NB4 (cell line): Measurements from ENCODE around the gene NRBP1.
A peak's percentile ranks its signal among the peaks of the same experiment; 100 is the strongest.

Experiments
- DNase-seq: peaks from one replicate; pipeline ENCODE4 v3.0.0; 2010; ENCODE audit warnings: low read depth
- H3K4me3 ChIP-seq: one replicate; pipeline ENCODE4 v1.5.1; 2011; ENCODE audit warnings: mild to moderate bottlenecking, low read depth, low read length, moderate library complexity
- MYC ChIP-seq: IDR thresholded peaks from 2 replicates; pipeline ENCODE4 v1.6.1; 2011; ENCODE audit warnings: low read depth, low read length
- POLR2A ChIP-seq: IDR thresholded peaks from 2 replicates; pipeline ENCODE4 v1.6.1; 2011; ENCODE audit warnings: mild to moderate bottlenecking; ENCODE audit not compliant: insufficient read length; ENCODE audit errors: extremely low read depth
- TF ChIP-seq, protein P1 (sequence below): IDR thresholded peaks from 2 replicates; pipeline ENCODE4 v1.6.1; 2011; ENCODE audit warnings: low read depth, low read length
- TF ChIP-seq, protein P2 (sequence below): IDR thresholded peaks from one replicate; pipeline ENCODE4 v1.5.1; 2012; ENCODE audit warnings: low read depth, low read length

NRBP1 gene

GRCh38 chr2:27431395-27431794 lies 3.0 kb downstream of the NRBP1 start:
- TF ChIP-seq MYC = no peak
- TF ChIP-seq, protein P1, sequence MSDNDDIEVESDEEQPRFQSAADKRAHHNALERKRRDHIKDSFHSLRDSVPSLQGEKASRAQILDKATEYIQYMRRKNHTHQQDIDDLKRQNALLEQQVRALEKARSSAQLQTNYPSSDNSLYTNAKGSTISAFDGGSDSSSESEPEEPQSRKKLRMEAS = no peak
- TF ChIP-seq, protein P2, sequence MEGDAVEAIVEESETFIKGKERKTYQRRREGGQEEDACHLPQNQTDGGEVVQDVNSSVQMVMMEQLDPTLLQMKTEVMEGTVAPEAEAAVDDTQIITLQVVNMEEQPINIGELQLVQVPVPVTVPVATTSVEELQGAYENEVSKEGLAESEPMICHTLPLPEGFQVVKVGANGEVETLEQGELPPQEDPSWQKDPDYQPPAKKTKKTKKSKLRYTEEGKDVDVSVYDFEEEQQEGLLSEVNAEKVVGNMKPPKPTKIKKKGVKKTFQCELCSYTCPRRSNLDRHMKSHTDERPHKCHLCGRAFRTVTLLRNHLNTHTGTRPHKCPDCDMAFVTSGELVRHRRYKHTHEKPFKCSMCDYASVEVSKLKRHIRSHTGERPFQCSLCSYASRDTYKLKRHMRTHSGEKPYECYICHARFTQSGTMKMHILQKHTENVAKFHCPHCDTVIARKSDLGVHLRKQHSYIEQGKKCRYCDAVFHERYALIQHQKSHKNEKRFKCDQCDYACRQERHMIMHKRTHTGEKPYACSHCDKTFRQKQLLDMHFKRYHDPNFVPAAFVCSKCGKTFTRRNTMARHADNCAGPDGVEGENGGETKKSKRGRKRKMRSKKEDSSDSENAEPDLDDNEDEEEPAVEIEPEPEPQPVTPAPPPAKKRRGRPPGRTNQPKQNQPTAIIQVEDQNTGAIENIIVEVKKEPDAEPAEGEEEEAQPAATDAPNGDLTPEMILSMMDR = no peak
- DNase-seq = peak; percentile 33
- H3K4me3 ChIP-seq = no peak overlapping the region

GRCh38 chr2:27435628-27436027 lies 7.2 kb downstream of the NRBP1 start:
- TF ChIP-seq, protein P1 = no peak
- TF ChIP-seq MYC = no peak
- TF ChIP-seq, protein P2 = no peak
- no peak for TF ChIP-seq POLR2A

GRCh38 chr2:27441226-27441926 lies 12.9 kb downstream of the NRBP1 start:
- DNase-seq = no peak
- H3K4me3 ChIP-seq = no peak overlapping the region
- TF ChIP-seq, protein P1 = no peak
- TF ChIP-seq MYC = no peak
- TF ChIP-seq, protein P2 = no peak
- no peak for TF ChIP-seq POLR2A

More at GRCh38 chr2:27435628-27436027, 7.2 kb downstream of the NRBP1 start:
- H3K4me3 ChIP-seq = no peak overlapping the region
- DNase-seq = no peak

- no peak for DNase-seq
- TF ChIP-seq POLR2A (no peak), MYC (no peak)
- H3K4me3 ChIP-seq = no peak within 1 kb of the TSS
Observed at GRCh38 chr2:27441958-27442919, 13.8 kb downstream of the NRBP1 start, which contains the start of gene KRTCAP3. TSS of gene KRTCAP3 (plus strand) at chr2:27442381. CDS start at chr2:27442413, 32 bp downstream.

DNA sequence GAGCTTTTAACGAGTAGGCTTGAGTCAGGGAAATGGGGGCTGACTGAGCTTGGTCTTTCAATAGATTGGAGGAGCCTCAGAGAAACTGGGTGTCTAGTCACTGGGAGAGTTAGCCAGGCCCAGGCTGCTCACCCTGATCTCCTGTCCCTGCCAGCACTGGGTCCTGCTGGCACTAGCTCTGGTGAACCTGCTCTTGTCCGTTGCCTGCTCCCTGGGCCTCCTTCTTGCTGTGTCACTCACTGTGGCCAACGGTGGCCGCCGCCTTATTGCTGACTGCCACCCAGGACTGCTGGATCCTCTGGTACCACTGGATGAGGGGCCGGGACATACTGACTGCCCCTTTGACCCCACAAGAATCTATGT lies 14.5 kb downstream of the NRBP1 start:
- no peak overlapping the region for H3K4me3 ChIP-seq
- DNase-seq = no peak
- TF ChIP-seq POLR2A = no peak
- TF ChIP-seq, protein P2 = no peak
- TF ChIP-seq, protein P1 = no peak

GRCh38 chr2:27445155-27445554 lies 16.7 kb downstream of the NRBP1 start:
- DNase-seq = no peak
- TF ChIP-seq POLR2A = no peak
- TF ChIP-seq, protein P1 = no peak
- TF ChIP-seq, protein P2 = no peak
- TF ChIP-seq MYC = no peak
- H3K4me3 ChIP-seq = no peak overlapping the region
